Measurements from ENCODE around the gene NOS2. TPM values are rescaled to one million over a fixed set of nuclear protein-coding genes. Genes with fewer than 3 reads are reported as not detected.

The NOS2 gene
- total RNA-seq, 4 donors from 2014 or later = 0.40 to 20.3 (median 2.2) TPM

DNA sequence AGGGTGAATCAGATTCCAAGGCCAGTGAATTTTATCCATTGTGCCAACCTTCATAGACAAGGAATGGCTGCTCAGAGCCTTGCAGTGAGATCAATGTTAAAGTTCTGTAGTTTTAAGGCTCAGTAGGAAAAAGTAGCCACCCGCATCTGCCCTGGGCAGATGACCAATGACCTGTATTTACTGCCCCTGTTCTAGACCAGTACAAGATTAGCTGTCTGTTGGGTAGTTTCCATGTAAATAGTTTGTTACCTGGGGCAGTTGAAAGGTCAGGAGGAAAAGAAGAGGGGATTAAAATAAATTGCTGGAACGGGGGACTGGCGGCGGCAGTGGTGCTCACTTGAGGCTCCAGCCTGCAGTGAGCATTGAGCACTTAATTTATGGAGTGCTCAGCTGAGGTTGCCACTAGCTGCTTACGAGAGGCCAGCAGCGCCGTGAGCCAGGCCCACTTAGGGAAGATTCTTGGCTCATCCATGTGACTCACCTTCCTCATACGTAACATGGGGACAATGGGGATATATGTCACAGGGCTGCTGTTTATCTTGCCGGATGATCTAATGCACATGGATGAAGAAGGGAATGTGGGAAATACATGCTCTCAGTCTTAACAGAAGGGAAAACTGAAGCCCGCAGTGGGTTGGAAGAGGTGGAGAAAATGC, 10.7 kb upstream of the NOS2 start:
- Histone ChIP-seq H3K27ac (peak overlapping the region; percentile 59 to 72 (median 64)), H3K9me3 (no peaks in the 10 kb centered on the region), H3K36me3 (no peaks in the 10 kb centered on the region), H3K27me3 (no peaks in the 10 kb centered on the region), H3K4me3 (no peak overlapping the region), H3K4me1 (peaks cover 7 to 39% (median 27%) of the 10 kb centered on the region in 4 donors)
- DNase-seq = no peak
- in situ Hi-C loops (cut with MboI; ENCODE audit: low pct_ligation_motif_present in 1 of 4, low pct_unique_long_range_greater_than_20kb in 1 of 4, low sequenced_read_pairs in 3 of 4) (no loop called here), intact Hi-C loops (cut with DNase I; ENCODE audit: low total_unique reads) (no loop called here)
- TF ChIP-seq EP300 (IDR thresholded peaks at IDR 0.05; ENCODE audit: low read depth) (no peak), POLR2A (IDR thresholded peaks at IDR 0.05) (no peak), POLR2AphosphoS5 (IDR thresholded peaks at IDR 0.05) (no peak)
- TF ChIP-seq, protein P1, sequence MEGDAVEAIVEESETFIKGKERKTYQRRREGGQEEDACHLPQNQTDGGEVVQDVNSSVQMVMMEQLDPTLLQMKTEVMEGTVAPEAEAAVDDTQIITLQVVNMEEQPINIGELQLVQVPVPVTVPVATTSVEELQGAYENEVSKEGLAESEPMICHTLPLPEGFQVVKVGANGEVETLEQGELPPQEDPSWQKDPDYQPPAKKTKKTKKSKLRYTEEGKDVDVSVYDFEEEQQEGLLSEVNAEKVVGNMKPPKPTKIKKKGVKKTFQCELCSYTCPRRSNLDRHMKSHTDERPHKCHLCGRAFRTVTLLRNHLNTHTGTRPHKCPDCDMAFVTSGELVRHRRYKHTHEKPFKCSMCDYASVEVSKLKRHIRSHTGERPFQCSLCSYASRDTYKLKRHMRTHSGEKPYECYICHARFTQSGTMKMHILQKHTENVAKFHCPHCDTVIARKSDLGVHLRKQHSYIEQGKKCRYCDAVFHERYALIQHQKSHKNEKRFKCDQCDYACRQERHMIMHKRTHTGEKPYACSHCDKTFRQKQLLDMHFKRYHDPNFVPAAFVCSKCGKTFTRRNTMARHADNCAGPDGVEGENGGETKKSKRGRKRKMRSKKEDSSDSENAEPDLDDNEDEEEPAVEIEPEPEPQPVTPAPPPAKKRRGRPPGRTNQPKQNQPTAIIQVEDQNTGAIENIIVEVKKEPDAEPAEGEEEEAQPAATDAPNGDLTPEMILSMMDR (IDR thresholded peaks at IDR 0.05) = no peak
- whole genome bisulfite sequencing, 2 donors (ENCODE audit: low coverage in 1 of 2) = 67 to 75% methylated on average over 6 to 10 of the region's 10 CpGs

DNA sequence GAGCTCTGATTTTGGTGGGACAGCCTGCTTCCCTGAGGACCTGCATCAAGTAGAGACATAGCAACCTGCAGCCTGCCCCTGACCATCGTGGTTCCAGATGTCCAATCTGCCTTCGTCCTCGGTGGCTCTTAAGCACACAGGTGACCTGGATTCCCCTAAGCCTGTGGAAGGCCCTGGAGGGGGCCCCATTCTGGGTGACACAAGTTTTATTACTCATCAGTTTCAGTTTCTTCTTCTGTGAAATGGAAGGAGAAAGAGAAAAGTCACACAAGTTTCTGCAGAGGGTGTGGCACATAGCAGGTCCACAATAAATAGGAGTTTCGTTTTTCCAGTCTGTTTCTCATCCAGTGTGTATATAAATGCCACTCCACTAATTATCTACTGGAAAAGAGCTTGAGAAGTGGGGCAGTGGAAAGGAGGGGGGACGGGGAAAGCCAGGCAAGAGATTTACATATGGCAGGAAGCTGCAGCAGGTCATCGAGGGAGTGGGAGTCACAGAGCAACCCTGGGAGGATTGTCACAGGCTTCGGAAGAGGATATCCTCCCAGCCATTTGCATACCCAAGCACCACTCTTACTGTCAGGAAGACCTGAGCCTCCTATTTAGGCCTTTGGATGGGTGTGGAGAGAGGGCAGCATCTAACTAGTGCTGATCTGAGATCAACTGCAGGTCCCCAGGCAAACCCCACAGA, 10.0 kb upstream of the NOS2 start:
- no peaks in the 10 kb centered on the region for H3K27me3 ChIP-seq
- no peaks in the 10 kb centered on the region for H3K36me3 ChIP-seq
- H3K9me3 ChIP-seq = no peaks in the 10 kb centered on the region
- DNase-seq = no peak
- TF ChIP-seq POLR2AphosphoS5 (IDR thresholded peaks at IDR 0.05) = no peak
- no peak for TF ChIP-seq EP300 (IDR thresholded peaks at IDR 0.05; ENCODE audit: low read depth)
- WGBS, 2 donors (ENCODE audit: low coverage in 1 of 2) = 8 to 42% methylated on average over 2 to 7 of the region's 7 CpGs
- H3K27ac ChIP-seq = peak overlapping the region; percentile 5 to 67 (median 60)
- no peak overlapping the region for H3K4me3 ChIP-seq
- in situ Hi-C loops (cut with MboI; ENCODE audit: low pct_ligation_motif_present in 1 of 4, low pct_unique_long_range_greater_than_20kb in 1 of 4, low sequenced_read_pairs in 3 of 4) = no loop called here
- peaks cover 8 to 44% (median 30%) of the 10 kb centered on the region in 4 donors for H3K4me1 ChIP-seq
- intact Hi-C loops (cut with DNase I; ENCODE audit: low total_unique reads) = no loop called here

DNA sequence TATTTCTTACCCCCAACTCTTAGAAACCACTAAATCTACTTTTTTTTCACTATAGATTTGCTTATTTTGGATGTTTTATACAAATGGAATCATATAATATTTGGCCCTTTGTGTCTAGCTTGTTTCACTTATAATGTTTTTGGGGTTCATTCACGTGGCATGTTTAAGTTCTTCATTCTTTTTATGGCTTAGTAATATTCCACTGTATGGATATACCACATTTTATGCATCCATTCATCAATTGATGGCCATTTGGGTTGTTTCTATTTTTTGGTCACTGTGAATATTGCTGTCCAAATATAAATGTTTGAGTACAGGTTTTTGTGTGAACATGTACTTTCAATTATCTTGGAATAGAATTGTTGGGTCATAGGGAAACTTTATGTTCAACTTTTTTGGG, 9.2 kb upstream of the NOS2 start:
- H3K36me3 ChIP-seq = no peaks in the 10 kb centered on the region
- H3K4me1 ChIP-seq = peaks cover 8 to 44% (median 30%) of the 10 kb centered on the region in 4 donors
- H3K9me3 ChIP-seq = no peaks in the 10 kb centered on the region
- H3K27me3 ChIP-seq = no peaks in the 10 kb centered on the region
- WGBS, 2 donors (ENCODE audit: low coverage in 1 of 2) = 80 to 98% methylated on average over 1 of the region's 1 CpG
- H3K27ac ChIP-seq = no peak overlapping the region
- intact Hi-C loops (cut with DNase I; ENCODE audit: low total_unique reads) (loop anchor here (10.0 kb wide), 1 partner anchor 445 kb away; no protein-coding TSS in a partner anchor), in situ Hi-C loops (cut with MboI; ENCODE audit: low pct_ligation_motif_present in 1 of 4, low pct_unique_long_range_greater_than_20kb in 1 of 4, low sequenced_read_pairs in 3 of 4) (loop anchor here in 3 of 4 donors (10.0 kb wide), 1 partner anchor 65 kb away; no protein-coding TSS in a partner anchor)
- H3K4me3 ChIP-seq = no peak overlapping the region
- TF ChIP-seq POLR2A (IDR thresholded peaks at IDR 0.05) (no peak), POLR2AphosphoS5 (IDR thresholded peaks at IDR 0.05) (no peak), EP300 (IDR thresholded peaks at IDR 0.05; ENCODE audit: low read depth) (no peak)
- TF ChIP-seq, protein P1 (IDR thresholded peaks at IDR 0.05) = no peak
- DNase-seq = no peak

DNA sequence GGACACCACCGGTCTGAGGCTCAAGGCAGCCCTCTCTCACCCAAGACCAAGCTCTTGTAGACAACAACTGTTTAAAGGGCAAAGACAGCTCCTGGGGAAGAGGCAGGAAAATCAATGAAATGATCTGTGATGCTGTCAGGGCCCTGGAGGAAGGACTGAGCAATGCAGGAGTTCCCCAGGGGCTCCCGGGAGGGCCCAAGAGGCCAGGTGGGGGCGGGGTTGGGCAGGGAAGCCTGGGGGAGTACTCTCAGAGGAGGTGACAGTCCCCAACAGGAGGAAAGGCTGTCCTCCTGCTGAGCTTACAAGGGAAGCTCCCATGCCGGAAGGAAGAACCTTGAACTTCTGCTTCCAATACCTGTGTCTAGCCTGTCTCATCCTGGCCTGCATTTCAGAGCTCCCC, 8.3 kb upstream of the NOS2 start:
- peaks cover 8 to 44% (median 30%) of the 10 kb centered on the region in 4 donors for H3K4me1 ChIP-seq
- no peak for DNase-seq
- H3K36me3 ChIP-seq = no peaks in the 10 kb centered on the region
- in situ Hi-C loops (cut with MboI; ENCODE audit: low pct_ligation_motif_present in 1 of 4, low pct_unique_long_range_greater_than_20kb in 1 of 4, low sequenced_read_pairs in 3 of 4) = loop anchor here in 3 of 4 donors (10.0 kb wide), 1 partner anchor 66 kb away; no protein-coding TSS in a partner anchor
- H3K9me3 ChIP-seq = no peaks in the 10 kb centered on the region
- H3K27me3 ChIP-seq = no peaks in the 10 kb centered on the region
- no peak overlapping the region for H3K4me3 ChIP-seq
- intact Hi-C loops (cut with DNase I; ENCODE audit: low total_unique reads) = loop anchor here (10.0 kb wide), 1 partner anchor 446 kb away; no protein-coding TSS in a partner anchor
- peak overlapping the region; percentile 4 to 59 (median 29) for H3K27ac ChIP-seq
- WGBS, 2 donors (ENCODE audit: low coverage in 1 of 2) = 48 to 80% methylated on average over 1 to 4 of the region's 4 CpGs
- TF ChIP-seq POLR2AphosphoS5 (IDR thresholded peaks at IDR 0.05) = no peak
- no peak for TF ChIP-seq EP300 (IDR thresholded peaks at IDR 0.05; ENCODE audit: low read depth)
- no peak for TF ChIP-seq POLR2A (IDR thresholded peaks at IDR 0.05)
- TF ChIP-seq, protein P1 (IDR thresholded peaks at IDR 0.05) = no peak

All from transverse colon (tissue), 4 donors.